AG09319 (cell line): ENCODE data around the gene LGI1.

ENCODE experiments used
- DNase-seq: peaks from one replicate; pipeline ENCODE4 v3.0.0-alpha.2; 2010; ENCODE audit warnings: low read depth; ENCODE audit errors: extremely low read depth
- CTCF ChIP-seq: IDR thresholded peaks from 2 replicates; pipeline ENCODE4 v1.5.1; 2011; ENCODE audit warnings: low read depth, mild to moderate bottlenecking, inconsistent platforms, low read length, moderate library complexity

LGI1 gene

DNA sequence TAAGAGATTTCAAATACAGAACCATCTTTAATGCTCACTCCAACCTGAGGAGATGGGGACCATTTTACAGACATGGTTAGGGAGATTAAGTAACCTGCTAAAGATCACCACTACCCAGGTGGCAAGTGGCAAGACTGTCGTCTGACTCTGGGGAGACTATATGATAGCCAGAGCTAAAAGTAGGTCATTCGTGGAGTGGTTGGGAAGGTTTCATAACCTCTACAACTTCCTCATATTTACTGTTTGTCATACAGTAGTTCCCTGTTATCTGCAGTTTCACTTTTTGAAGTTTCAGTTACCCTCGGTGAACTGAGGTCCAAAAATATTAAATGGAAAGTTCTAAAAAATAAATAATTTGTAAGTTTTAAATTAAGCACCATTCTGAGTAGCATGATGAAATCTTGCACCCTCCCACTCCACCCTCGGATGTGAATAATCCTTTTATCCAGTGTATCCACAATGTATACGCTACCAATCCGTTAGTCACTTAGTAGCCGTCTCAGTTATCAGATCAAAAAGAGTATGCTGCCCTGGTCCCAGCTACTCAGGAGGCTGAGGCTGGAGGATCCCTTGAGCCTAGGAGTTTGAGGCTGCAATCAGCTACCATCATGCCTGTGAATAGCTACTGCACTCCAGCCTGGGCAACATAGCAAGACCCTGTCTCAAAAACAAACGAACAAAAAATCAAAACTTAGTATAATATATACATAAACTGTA lies 14.9 kb upstream of the LGI1 start:
- DNase-seq, result no peak
- no peak for TF ChIP-seq CTCF

DNA sequence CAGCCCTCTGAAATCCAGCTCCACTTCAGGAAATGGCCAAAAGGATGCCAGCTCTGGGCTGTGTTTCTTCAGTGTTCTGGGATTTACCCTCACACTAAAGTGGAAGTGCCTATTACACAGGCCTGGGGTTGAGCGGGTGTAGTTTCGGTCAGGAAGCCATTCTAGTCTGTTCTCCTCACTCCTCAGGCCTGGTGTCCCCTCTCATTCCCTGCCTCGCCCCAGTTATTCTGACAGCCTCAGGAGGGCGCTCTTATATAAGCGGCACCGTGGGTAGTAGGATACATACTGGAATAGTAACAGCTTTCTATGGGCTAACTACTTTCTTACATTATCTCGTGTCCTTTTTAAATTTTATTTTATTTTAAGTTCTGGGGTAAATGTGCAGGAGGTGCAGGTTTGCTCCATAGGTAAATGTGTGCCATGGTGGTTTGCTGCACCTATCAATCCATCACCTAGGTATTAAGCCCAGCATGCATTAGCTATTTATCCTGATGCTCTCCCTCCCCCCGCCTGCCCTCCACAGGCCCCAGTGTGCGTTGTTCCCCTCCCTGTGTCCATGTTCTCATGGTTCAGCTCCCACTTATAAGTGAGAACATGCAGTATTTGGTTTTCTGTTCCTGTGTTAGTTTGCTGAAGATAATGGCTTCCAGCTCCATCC lies 12.2 kb upstream of the LGI1 start:
- peak; percentile 47 for TF ChIP-seq CTCF
- DNase-seq, result no peak

GRCh38 chr10:93746844-93747284 lies 10.9 kb upstream of the LGI1 start:
- TF ChIP-seq CTCF, result peak; percentile 7; the same call in 1 of the 2 replicates
- peak; percentile 75 for DNase-seq

GRCh38 chr10:93749218-93749799 lies 8.4 kb upstream of the LGI1 start:
- TF ChIP-seq CTCF, result no peak
- no peak for DNase-seq

DNA sequence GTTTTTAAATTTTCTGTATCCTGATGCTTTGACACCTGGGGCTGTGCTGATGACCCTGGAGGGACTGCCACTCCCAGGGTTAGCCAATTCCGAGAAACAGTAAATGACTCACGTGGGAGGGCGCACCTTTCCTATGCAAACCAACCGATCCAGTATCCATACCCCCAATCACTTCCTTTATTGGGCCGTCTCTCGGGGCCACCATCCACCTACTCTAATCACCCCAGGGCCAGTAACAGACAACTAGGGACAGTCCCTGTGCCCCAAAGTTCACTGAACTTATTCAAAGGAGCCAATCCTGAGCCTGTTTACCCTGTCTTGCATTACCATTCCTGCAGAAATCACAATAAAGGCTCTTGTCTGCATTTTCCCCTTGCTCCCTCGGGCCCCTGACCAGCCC lies 6.6 kb upstream of the LGI1 start:
- no peak for TF ChIP-seq CTCF
- no peak for DNase-seq

GRCh38 chr10:93751832-93752231 lies 5.9 kb upstream of the LGI1 start:
- DNase-seq, result no peak
- TF ChIP-seq CTCF, result no peak

DNA sequence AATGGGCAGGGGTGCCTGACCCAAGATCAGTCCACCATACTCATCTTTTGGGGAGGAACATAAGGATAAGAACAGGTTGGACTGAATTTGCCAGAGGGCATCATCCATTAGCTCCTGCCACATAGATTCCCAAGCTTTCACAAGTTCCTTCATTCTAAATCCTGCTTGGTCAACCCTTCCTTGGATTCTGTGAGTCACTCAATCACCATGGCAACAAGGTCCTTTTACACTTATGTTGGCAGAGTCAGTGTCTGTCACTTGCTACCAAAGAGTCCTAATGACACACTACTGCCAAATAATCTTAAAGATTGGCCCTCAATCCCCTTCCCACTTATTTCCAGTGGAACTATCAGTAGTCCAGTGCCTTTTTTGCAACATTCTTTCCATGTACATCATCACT lies 5.0 kb upstream of the LGI1 start:
- no peak for DNase-seq
- no peak for TF ChIP-seq CTCF
